ENCODE data around the gene KRTAP1-1.
A peak's percentile ranks its signal among the peaks of the same experiment; 100 is the strongest.
"Not testable (repeated sequence)": the region's sequence is repeated elsewhere in the genome, so short reads cannot be mapped to it uniquely, and the experiment has no call there.

Gene KRTAP1-1

DNA sequence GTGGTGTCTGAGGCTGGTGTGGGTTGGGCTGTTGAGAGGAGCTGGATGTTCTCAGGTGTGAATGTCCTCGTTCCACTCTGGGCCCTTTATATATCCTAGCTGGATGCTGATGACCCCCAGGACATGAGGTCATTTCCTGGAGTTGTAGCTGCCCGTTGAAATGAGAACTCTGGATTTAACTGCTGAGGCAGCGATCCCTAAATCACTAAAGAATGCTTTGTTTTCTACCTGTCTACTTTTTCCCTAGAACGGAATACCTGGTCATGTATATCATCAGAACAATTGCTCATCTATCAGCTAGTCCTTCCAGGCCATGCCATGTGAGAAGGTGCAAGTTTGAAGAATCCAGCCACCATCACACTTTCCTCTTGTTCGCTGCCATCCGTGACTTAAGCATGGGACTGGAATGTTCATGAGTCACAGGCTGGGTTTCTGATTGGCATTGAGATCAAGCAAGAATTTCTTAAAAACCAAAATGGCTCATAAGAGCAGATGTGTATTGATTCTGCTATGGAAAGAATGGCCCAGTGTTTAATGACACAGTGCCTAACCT, 18.9 kb upstream of the KRTAP1-1 start, which contains the start of gene KRTAP2-3:
KRTAP2-3 (minus strand) TSS at position 63 of the 553 bp plus-strand sequence. CDS start 64 bp downstream, outside the sequence.
- peaks cover 40% of the 10 kb centered on the region for H3K4me1 ChIP-seq (ENCODE audit: insufficient read depth, poor library complexity, severe bottlenecking)
- H3K4me3 ChIP-seq (ENCODE audit: severe bottlenecking), result no peak within 1 kb of the TSS
- TF ChIP-seq, protein P1, sequence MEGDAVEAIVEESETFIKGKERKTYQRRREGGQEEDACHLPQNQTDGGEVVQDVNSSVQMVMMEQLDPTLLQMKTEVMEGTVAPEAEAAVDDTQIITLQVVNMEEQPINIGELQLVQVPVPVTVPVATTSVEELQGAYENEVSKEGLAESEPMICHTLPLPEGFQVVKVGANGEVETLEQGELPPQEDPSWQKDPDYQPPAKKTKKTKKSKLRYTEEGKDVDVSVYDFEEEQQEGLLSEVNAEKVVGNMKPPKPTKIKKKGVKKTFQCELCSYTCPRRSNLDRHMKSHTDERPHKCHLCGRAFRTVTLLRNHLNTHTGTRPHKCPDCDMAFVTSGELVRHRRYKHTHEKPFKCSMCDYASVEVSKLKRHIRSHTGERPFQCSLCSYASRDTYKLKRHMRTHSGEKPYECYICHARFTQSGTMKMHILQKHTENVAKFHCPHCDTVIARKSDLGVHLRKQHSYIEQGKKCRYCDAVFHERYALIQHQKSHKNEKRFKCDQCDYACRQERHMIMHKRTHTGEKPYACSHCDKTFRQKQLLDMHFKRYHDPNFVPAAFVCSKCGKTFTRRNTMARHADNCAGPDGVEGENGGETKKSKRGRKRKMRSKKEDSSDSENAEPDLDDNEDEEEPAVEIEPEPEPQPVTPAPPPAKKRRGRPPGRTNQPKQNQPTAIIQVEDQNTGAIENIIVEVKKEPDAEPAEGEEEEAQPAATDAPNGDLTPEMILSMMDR (IDR thresholded peaks at IDR 0.05; ENCODE audit: poor library complexity, severe bottlenecking), result no peak
- ATAC-seq (ENCODE audit: low read depth), result peak; percentile 75
- H3K9me3 ChIP-seq (ENCODE audit: severe bottlenecking), result no peaks in the 10 kb centered on the region
- H3K27me3 ChIP-seq (ENCODE audit: insufficient read depth, poor library complexity, severe bottlenecking), result no peaks in the 10 kb centered on the region
- DNase-seq (ENCODE audit: low spot score), result peak; percentile 74
- H3K27ac ChIP-seq (ENCODE audit: poor library complexity, severe bottlenecking), result peak within 1 kb of the TSS; percentile 95
- no peaks in the 10 kb centered on the region for H3K36me3 ChIP-seq (ENCODE audit: low read depth)

DNA sequence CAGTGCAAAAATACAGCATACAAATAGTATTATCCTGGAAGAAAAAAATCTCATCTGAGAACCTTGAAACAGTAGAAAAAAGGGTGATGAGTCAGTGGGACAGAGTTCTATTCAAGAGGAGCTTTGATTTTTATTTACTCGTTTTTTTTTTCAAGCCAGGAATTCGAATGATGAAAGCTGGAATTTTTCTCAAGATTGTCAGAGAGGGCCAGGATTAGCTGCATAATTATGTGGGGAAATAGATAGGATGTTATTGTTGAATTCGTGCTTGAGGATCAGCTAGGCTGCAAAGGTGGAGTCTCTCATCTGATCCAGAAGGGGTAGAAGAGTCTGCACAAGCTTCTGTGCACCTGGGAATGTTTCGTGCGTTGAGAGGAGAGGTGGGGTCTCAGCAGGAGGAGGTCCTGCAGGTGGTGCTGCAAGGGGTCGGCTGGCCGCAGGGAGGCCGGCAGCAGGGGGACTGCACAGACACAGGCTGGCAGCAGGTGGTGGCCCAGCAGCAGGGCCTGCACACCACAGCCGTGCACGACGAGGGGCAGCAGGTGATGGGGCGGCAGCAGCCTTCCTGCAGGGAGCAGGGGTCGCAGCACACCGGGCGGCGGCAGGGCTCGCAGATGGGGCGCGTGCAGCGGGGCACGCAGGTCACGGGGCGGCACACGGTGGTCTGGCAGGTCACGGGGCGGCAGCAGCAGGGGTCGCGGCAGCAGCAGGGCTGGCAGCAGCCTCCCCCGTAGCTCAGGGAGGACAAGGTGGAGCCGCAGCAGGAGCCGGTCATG, 18.2 kb upstream of the KRTAP1-1 start:
- Histone ChIP-seq H3K27ac (ENCODE audit: poor library complexity, severe bottlenecking) (peak overlapping the region; percentile 95), H3K4me1 (ENCODE audit: insufficient read depth, poor library complexity, severe bottlenecking) (peaks cover 40% of the 10 kb centered on the region)
- H3K27me3 ChIP-seq (ENCODE audit: insufficient read depth, poor library complexity, severe bottlenecking); H3K9me3 ChIP-seq (ENCODE audit: severe bottlenecking); DNase-seq (ENCODE audit: low spot score); H3K4me3 ChIP-seq (ENCODE audit: severe bottlenecking); H3K36me3 ChIP-seq (ENCODE audit: low read depth): not testable (repeated sequence)
- peak; percentile 66 for ATAC-seq (ENCODE audit: low read depth)

DNA sequence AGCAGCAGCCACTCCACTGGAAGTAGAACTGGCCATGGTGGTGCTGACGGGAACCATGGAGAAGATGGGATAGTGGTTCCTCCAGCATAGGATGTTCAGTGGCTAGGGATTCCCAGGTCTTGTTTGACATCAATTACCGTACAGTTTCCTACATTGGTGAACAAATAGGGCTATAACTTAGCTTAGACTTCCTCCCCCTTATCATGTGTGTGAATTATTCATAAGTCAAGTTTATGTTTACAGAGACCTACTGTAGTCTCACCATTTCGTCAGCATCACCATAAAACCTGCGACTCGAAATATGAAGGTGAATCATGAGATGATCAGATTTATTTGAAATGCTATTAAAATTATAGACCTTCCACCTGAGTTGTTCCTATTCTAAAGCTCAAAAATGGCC, 17.5 kb upstream of the KRTAP1-1 start:
- H3K27ac ChIP-seq (ENCODE audit: poor library complexity, severe bottlenecking), result peak overlapping the region; percentile 95
- DNase-seq (ENCODE audit: low spot score) (no peak), ATAC-seq (ENCODE audit: low read depth) (peak; percentile 40; the same call in 2 of the 3 replicates)
- TF ChIP-seq, protein P1 (IDR thresholded peaks at IDR 0.05; ENCODE audit: poor library complexity, severe bottlenecking), result no peak
- no peaks in the 10 kb centered on the region for H3K36me3 ChIP-seq (ENCODE audit: low read depth)
- H3K4me1 ChIP-seq (ENCODE audit: insufficient read depth, poor library complexity, severe bottlenecking), result peaks cover 40% of the 10 kb centered on the region
- H3K4me3 ChIP-seq (ENCODE audit: severe bottlenecking), result no peak overlapping the region
- H3K27me3 ChIP-seq (ENCODE audit: insufficient read depth, poor library complexity, severe bottlenecking), result no peaks in the 10 kb centered on the region
- H3K9me3 ChIP-seq (ENCODE audit: severe bottlenecking), result no peaks in the 10 kb centered on the region

- peaks cover 2% of the 10 kb centered on the region for H3K9me3 ChIP-seq (ENCODE audit: severe bottlenecking)
- TF ChIP-seq, protein P1 (IDR thresholded peaks at IDR 0.05; ENCODE audit: poor library complexity, severe bottlenecking), result no peak
- no peak for DNase-seq (ENCODE audit: low spot score)
- no peak overlapping the region for H3K4me3 ChIP-seq (ENCODE audit: severe bottlenecking)
- H3K36me3 ChIP-seq (ENCODE audit: low read depth), result no peaks in the 10 kb centered on the region
- H3K27me3 ChIP-seq (ENCODE audit: insufficient read depth, poor library complexity, severe bottlenecking), result no peaks in the 10 kb centered on the region
- peaks cover 39% of the 10 kb centered on the region for H3K4me1 ChIP-seq (ENCODE audit: insufficient read depth, poor library complexity, severe bottlenecking)
- peak overlapping the region; percentile 95 for H3K27ac ChIP-seq (ENCODE audit: poor library complexity, severe bottlenecking)
- ATAC-seq (ENCODE audit: low read depth), result no peak
Measured at GRCh38 chr17:41057547-41057946, 16.3 kb upstream of the KRTAP1-1 start.

DNA sequence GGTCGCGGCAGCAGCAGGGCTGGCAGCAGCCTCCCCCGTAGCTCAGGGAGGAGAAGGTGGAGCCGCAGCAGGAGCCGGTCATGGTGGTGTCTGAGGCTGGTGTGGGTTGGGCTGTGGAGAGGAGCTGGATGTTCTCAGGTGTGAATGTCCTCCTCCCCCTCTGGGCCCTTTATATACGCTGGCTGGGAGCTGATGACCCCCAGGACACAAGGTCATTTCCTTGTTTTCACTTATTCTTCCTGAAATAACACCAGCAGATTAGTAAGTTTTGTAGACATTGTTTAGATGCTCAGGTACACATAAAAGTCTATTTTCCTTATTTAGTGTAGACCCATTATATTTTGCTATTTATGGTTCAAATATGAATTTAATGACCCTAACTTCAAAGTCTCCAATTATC, 13.9 kb upstream of the KRTAP1-1 start, which contains the start of gene KRTAP2-2:
KRTAP2-2 (minus strand) TSS at position 101 of the 400 bp plus-strand sequence; CDS start at position 82, 19 bp downstream.
- not testable (repeated sequence) for H3K4me3 ChIP-seq (ENCODE audit: severe bottlenecking); H3K27me3 ChIP-seq (ENCODE audit: insufficient read depth, poor library complexity, severe bottlenecking); H3K27ac ChIP-seq (ENCODE audit: poor library complexity, severe bottlenecking); H3K36me3 ChIP-seq (ENCODE audit: low read depth); DNase-seq (ENCODE audit: low spot score); ATAC-seq (ENCODE audit: low read depth); H3K9me3 ChIP-seq (ENCODE audit: severe bottlenecking)
- peaks cover 18% of the 10 kb centered on the region for H3K4me1 ChIP-seq (ENCODE audit: insufficient read depth, poor library complexity, severe bottlenecking)

- not testable (repeated sequence) for H3K9me3 ChIP-seq (ENCODE audit: severe bottlenecking); H3K27me3 ChIP-seq (ENCODE audit: insufficient read depth, poor library complexity, severe bottlenecking); DNase-seq (ENCODE audit: low spot score); H3K27ac ChIP-seq (ENCODE audit: poor library complexity, severe bottlenecking); H3K4me3 ChIP-seq (ENCODE audit: severe bottlenecking); H3K36me3 ChIP-seq (ENCODE audit: low read depth); ATAC-seq (ENCODE audit: low read depth)
- peaks cover 14% of the 10 kb centered on the region for H3K4me1 ChIP-seq (ENCODE audit: insufficient read depth, poor library complexity, severe bottlenecking)
Measured at GRCh38 chr17:41054556-41054955, 13.3 kb upstream of the KRTAP1-1 start.
